OCI-M1 (cell line): ENCODE results near the gene DNTT.
A peak's percentile ranks its signal among the peaks of the same experiment; 100 is the strongest.
"Not testable (repeated sequence)": the region's sequence is repeated elsewhere in the genome, so short reads cannot be mapped to it uniquely, and the experiment has no call there.

Source experiments
- DNase-seq: peaks from one replicate; lab custom pipeline; 2025; lab: John Stamatoyannopoulos, UW

DNTT gene

DNA sequence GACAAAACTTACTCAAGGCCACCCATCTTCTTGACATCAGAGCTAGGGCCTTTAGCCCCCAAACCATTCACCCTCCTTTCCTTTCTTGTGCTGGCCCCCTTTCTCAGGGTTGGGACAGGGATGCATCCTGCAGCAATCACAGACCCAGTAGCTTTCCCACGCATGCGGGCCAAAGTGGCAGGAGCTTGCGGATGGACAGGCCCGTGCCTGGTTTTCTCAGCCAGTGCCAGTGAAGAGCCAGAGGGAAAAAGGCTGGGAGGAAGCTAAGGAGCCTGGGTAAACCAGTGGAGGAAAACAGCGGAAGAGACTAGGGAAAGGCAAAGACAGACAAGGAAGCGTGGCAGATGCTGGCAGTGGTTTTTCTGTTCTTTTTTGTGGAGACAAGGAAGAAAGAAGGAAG, 27.8 kb upstream of the DNTT start:
- DNase-seq: no peak

GRCh38 chr10:96276831-96277230, 27.4 kb upstream of the DNTT start:
- no peak for DNase-seq

GRCh38 chr10:96279191-96279641, 25.0 kb upstream of the DNTT start:
- peak; percentile 5 for DNase-seq

GRCh38 chr10:96280859-96281258, 23.4 kb upstream of the DNTT start:
- DNase-seq: no peak

DNA sequence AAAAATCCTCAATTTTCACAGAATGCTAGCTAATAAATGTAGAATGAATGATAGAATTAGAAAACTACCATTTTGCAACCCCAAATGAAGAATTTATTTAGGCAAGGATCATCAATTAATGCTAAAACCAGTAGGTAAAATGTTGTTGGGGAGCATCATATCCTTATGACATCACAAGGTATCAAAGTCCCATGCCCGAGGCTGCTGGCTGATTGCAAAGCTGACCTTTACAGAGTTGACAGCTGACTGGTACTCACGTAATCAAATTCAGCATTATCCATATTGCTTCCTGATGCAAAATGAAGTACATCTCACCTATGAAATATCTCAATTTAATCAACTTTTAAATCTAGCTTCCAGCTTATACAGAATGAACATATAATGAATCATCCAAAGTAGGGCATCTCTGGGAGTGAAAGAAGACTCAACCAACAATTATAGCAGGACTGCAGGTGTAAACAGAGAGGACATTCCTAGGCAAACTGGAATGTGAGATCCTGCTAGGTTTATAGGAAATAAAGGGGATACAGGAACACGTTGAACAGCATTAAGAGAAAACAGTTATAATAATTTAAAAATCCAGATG, 22.7 kb upstream of the DNTT start:
- no peak for DNase-seq

DNA sequence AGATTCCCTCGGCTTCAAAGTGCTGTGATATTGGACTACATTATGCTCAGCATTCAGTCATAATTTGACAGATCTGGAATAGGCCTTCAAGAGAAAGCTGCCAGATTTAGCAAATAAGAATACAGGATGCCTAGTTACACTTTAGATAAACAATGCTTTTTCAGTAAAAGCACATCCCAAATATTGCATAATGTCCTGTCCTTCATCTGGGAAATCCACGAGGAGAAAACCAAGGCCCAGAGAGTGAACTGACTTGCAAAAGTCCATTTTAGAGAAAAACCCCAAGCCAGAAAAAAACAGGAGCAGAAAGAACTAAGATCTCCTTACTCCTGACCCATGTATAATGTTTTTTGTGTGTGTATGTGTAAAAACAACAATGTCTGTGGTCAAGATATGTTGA, 20.9 kb upstream of the DNTT start:
- DNase-seq: no peak

- DNase-seq: no peak
Observed at GRCh38 chr10:96283756-96284155, 20.5 kb upstream of the DNTT start.

DNA sequence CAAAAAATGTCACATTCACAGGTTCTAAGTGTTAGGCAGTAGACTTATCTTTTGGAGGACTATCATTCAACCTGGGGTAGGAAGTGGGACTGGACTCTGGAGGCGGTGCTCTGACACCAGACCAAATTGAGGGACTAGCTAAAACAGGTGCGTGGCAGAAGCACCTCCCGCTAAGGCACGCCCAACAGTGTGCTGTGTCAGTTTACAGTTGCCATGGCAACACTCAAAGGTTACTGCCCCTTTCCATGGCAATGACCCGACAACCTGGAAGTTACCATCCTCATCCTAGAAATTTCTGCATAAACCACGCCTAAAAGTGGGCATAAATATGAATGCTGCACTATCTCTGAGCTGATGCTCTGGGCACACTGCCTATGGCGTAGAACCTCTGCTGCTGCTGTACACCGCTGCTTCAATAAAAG, 18.9 kb upstream of the DNTT start:
- DNase-seq: no peak

- peak; percentile 19 for DNase-seq
Observed at GRCh38 chr10:96287392-96288105, 16.7 kb upstream of the DNTT start.

DNA sequence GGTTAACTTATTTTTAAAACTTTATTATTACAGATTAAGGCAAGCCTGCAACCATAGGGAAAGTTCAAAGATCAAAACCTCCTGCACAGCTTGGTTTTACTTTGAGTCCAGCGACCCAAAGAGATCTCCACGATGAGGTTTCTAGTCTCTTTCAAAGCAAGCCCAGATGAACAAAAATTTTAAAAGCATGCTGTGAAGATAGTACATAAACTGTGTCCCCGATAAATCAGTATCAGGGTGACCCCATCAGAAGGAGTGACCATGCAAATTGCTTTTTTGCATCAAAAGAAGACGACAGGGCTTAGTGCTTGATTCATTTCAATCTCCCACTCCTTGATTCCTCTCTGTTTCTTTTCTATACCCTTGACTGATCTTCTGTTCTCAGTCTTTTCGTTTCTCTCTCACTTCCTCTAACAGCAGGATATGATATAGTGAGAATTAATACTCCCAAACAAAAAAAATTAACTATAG, 16.0 kb upstream of the DNTT start:
- no peak for DNase-seq

GRCh38 chr10:96289218-96289910, 14.9 kb upstream of the DNTT start:
- DNase-seq: no peak

- DNase-seq: no peak
Observed at GRCh38 chr10:96290368-96291133, 13.7 kb upstream of the DNTT start.

DNA sequence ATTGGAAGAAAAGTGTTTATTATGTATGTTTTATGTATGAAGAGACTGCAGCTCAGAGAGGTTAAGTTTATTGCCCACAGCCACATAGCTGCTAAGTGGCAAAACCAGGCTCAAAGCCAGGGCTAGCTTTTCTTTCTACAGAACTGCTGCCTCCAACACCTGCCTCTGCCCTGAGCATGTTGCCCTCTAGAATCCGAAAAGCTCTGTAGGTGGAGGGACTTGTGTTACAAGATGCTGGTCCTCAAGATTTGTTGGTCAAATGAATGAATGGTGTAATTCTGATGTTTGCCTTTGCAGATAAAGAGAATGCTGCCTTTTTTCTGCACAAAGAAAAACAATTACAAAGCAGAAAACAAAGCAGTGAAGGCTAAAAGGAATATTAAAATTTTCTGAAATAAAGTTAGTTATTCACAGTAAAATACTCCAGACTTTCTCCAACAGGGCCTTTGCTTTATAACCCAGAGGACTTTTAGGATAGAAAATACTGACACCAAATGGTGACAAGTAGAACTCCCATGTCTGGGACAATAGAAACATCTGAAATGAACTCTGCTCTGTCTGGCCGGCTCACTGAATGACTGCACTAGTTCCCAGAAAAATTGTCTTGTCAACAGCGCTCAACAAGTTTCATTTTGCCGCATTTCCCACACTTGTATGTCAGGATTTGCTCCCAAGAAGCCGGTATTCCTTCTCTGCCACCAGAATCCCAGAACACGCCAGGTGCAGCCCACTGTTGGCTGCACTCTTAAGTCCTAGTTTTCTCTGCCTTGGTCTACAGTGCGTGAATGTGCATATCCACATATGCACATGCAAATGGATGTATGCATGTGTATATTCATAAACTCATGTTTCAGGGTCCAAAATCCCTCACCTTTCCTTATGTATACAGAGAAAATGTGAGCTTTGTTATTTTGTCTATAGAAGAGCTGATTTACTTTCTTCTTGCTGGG, 11.0 kb upstream of the DNTT start:
- DNase-seq: peak; percentile 75

GRCh38 chr10:96295475-96295874, 8.8 kb upstream of the DNTT start:
- DNase-seq: no peak

DNA sequence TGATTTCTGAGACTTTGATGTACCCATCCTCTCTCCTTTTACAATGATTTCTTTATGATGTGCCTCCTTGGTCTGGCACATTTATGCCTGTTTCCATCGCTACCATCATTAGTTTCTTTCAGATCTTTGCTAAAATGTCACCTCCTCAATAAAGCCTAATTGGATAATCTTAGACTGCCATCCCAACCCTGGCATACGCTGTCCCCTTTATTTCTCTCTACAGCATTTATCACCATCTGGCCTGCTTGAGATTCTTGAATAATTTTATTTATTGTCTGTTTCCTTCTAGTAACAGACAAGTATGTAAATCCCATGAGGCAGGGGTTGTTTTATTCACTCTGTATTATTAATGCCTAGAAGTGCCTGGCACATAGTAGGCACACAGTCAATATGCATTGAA, 6.7 kb upstream of the DNTT start:
- no peak for DNase-seq

- no peak for DNase-seq
Observed at GRCh38 chr10:96298362-96298761, 5.9 kb upstream of the DNTT start.

DNA sequence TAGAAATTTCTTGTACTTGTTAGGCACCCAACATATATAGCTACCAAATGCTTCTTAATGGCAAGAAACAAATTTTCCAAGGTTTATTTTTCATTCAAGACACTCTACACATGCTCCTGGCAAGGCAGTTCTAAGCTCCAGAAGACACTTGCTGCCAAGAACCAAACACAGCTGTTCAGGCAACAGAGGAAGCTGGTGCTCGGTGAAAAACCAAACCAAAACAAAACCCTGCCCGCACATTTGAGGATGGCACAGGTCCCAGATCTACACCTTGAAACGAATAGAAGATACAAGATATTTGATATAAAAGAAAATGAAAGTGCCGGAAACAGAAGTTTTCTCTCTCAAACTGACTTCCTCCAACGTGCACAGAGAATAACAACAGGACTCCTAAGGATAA, 4.9 kb upstream of the DNTT start:
- DNase-seq: peak; percentile 14

DNA sequence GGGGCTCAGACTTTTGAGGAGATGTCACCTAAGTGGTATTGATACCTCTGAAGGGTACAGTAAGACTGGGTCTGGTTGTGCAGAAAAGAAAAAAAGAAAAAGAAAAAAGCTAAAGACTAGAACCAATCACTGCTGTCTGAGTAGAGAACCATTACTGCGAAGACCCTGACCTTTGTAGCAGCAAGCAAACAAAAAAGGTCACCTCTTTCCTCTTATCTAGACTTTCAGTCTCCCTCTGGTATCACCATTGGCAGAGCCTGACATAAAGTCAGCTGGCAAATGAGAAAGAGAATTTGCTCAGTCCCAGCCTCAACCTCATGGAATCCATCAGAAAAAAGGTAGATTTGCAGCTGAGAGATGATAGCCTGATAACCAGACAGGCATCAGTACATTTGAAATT, 2.6 kb upstream of the DNTT start:
- no peak for DNase-seq

DNA sequence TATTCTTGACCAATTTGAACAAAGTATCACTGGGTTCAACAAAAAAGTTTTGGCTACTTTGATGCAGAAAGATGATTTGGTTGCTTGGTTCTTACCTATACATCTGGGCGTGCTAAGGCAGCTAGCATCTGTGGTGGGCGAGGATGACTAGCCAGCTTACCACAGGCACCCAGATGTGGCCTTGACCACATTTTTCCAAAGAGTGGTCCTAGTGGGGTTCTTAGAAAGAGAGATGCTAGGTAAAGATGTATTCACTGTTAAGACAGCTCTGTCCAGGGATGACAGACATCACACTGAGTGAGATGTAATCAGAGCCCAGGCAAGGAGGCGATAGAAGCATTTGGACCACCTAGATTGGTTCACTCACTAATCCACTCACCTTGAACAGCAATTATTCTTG, 785 bp downstream of the DNTT start:
- no peak for DNase-seq

- no peak for DNase-seq
Observed at GRCh38 chr10:96306516-96306915, 2.3 kb downstream of the DNTT start.

DNA sequence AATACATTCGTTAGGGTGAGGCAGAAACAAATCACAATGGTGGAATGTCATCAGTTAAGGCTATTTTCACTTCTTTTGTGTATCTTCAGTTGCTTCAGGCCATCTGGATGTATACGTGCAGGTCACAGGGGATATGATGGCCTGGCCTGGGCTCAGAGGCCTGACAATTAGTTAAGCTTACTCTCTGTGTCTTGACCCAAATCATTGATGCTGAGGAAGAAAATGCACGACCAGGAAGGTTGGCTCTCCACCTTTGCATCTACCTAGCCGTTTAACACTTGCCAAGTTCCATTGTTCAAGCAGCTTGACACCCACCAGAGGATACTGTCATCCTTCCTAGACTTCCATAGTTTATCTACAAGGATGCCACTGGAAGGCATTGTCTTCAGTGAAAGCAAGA, 4.6 kb downstream of the DNTT start:
- not testable (repeated sequence) for DNase-seq
